ENCODE results near the gene RASSF5.
"Not testable (repeated sequence)": the region's sequence is repeated elsewhere in the genome, so short reads cannot be mapped to it uniquely, and the experiment has no call there.

RASSF5 gene

GRCh38 chr1:206477110-206477509 is 30.2 kb upstream of the RASSF5 start:
- no peak for DNase-seq

GRCh38 chr1:206477581-206478380 is 29.6 kb upstream of the RASSF5 start:
- no peak for DNase-seq

GRCh38 chr1:206478746-206479145 is 28.6 kb upstream of the RASSF5 start:
- no peak for DNase-seq

DNA sequence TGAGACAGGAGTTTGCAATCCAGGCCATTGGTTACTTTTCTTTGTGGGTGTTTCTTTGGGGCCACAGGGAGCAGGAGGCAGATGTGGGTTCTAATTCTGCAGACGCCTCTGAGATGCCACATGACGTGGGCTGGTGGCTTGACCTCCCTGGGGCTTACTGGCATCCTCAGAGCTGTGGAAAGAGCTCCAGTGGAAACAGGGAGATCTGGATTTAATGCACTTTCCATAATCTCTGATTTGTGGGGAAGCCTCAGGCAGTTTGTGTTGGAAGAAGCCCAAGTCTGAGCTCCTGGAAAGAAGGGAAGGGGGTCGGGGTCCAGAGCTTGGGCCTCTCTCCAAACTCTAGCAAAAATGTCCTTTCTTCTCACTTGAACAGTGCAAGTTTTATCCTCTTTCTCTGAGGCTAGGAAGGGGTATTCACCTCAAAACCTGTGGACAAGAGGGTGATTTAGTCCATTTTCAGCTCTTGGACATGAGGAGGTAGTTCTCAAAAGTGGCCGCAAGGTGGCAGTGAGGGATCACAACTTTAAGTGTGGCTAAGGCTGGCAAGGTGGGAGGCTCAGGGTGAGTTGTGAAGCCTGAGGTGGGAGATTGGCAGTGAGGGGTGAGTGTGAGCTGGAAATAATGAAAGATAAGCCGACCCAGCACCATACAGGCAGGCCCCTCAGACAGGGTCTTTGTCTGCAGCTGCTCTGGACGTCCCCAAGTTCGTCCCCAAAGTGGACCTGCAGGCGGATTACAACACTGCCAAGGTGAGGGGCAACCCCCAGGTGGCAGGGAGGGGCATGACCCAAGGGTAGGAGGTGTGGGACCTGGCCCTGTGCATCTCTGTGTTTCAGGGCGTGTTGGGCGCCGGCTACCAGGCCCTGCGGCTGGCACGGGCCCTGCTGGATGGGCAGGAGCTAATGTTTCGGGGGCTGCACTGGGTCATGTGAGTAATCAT is 27.9 kb upstream of the RASSF5 start:
- DNase-seq = no peak

DNA sequence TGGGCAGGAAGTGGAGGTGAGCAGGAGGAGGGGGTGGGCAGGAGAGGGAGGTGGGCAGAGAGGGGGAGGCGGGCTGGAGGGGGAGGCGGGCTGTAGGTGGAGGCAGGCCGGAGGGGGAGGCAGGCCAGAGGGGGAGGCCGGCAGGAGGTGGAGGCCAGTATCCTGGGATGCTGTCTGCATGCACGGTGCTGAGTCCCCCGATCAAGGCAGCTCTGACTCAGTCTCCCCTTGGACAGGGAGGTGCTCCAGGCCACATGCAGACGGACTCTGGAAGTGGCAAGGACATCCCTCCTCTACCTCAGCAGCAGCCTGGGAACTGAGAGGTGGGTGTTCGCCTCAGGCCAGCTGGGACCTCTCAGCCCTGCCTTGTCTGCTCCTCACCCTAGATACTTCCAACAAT is 27.1 kb upstream of the RASSF5 start:
- DNase-seq = no peak

GRCh38 chr1:206482611-206483010 is 24.7 kb upstream of the RASSF5 start:
- no peak for DNase-seq

DNA sequence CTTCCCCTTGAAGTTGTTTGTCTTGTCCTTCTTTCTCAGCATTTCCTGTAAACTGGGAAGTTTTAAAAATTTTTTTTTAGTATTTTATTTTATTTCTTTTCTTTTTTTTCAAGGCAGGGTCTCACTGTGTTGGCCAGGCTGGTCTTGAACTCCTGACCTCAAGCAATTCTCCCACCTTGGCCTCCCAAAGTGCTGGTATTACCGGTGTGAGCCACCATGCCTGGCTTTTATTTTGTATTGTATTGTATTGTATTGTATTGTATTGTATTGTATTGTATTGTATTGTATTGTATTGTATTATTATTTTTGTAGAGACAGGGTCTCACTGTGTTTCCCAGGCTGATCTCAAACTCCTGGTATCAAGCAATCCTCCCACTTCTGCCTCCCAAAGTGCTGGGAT is 23.5 kb upstream of the RASSF5 start:
- not testable (repeated sequence) for DNase-seq

DNA sequence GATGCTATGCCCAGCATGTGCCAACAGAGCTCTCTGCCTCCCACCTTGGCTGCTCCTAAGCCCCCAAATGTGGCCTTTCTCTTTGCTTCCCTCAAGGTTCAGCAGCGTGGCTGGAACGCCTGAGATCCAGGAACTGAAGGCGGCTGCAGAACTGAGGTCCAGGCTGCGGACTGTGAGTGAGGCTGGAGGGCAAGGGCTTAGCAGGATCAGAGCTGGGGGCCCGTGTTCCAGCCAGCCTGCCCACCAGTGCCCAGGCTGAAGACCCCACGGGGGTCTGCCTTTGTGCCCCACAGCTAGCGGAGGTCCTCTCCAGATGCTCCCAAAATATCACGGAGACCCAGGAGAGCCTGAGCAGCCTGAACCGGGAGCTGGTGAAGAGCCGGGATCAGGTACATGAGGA is 22.4 kb upstream of the RASSF5 start:
- no peak for DNase-seq

- DNase-seq = no peak
Measured at GRCh38 chr1:206486995-206487788, 20.1 kb upstream of the RASSF5 start.

DNA sequence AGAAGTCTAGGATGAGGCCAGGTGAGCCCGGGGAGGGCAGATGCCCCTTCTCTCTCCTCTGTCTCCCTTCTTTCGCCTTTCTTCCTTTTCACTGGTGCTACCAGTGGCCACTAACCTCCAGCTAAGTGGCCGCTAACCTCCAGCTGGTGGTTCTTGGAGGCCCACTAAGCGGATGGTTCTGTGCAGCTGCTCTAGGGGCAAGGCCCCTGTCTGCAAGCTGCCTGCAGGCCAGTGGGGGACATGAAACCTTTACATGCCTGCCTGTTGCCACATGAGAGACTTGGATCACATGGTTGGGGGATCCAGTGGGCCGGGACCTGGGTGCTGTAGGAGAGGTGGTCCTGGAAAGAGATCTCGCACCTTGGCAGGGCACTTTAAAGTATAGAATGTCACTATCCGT is 19.4 kb upstream of the RASSF5 start:
- DNase-seq = no peak

DNA sequence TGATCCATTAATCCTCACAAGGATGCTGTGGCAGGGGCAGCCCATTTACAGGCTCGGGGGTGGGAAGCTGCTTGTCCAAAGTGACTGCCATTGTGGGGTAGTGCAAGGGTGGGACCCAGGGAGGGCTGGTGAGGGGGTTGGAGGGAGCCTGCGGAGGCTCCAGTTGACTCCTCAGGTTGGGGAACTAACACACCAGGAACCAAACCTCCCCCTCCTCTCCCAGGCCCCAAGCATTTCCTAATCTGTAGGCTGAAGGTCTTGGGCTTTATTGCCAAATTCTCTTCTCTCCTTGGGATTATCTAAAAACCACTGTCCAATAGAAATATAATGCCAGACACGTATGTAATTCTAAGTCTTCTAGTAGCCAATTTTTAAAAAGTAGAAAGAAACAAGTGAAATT is 18.9 kb upstream of the RASSF5 start:
- DNase-seq = no peak

DNA sequence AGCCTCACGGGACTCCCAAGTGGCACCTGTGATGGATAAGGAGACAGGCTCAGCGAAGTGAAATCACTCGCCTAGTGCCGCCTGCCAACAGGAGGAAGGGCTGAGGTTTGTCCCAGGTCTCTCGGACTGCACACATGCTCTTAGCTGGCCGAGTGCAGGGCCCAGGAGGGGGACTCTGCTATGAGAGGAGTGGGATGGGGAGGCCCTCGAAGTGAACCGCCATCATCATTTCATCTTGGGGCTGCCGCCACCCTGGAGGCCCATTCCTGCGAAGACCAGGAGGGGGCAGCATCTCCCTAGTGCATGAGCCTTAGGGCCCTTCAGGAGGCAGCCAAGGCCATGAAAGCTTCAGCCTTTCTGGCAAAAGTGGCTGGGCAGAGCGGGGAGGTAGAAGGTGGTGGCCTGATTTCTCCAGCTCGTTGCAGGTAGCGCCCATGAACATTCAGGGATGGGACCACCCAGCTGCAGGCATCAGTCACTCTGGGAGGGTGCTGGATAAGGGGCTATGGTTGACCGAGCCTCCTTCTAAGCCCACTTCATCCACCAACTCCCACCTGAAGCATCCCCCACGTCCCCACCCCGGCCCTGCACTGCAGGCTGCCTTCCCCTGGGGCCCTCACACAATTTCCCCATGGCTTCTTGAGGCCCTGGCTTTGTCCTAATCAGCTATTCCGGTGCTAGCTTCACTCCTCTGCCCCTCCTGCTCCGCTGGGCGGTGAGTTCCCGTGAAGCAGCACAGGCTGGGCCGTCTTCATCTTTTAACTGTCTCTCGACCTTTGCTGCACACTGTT is 17.2 kb upstream of the RASSF5 start:
- DNase-seq = no peak

- DNase-seq = no peak
Measured at GRCh38 chr1:206490771-206491405, 16.4 kb upstream of the RASSF5 start.

DNA sequence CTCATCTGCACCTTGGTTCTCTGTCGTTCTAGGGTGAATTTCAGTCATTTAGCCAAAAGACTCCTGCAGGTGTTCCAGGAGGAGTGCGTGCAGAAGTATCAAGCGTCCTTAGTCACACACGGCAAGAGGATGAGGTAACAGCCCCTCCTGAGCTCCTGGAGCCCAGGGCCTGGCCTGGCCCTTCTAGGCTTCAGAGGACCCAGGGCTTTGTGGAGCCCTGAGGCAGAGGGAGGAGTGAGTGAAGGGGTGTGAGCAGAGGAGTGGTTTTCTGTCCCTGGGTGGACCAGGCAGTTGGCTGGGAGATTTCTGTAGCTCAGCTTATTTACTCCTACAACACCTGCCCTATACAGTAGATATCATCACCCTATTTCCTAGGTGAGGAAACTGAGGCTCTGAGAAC is 15.7 kb upstream of the RASSF5 start:
- no peak for DNase-seq

GRCh38 chr1:206492589-206492988 is 14.7 kb upstream of the RASSF5 start:
- DNase-seq = no peak

DNA sequence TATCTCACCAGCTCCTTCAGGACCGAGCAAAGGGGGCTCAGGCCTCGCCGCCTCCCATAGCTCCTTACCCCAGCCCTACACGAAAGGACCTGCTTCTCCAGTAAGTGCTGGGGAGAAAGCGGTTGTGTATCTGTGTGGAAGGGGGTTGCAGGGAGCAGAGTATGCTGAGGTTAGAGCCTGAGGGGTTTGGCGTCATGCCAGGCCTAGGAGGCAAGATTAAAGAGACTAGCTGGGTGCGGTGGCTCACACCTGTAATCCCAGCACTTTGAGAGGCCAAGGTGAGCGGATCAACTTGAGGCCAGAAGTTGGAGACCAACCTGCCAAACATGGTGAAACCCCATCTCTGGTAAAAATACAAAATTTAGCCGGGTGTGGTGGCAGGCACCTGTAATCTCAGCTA is 14.1 kb upstream of the RASSF5 start:
- no peak for DNase-seq

DNA sequence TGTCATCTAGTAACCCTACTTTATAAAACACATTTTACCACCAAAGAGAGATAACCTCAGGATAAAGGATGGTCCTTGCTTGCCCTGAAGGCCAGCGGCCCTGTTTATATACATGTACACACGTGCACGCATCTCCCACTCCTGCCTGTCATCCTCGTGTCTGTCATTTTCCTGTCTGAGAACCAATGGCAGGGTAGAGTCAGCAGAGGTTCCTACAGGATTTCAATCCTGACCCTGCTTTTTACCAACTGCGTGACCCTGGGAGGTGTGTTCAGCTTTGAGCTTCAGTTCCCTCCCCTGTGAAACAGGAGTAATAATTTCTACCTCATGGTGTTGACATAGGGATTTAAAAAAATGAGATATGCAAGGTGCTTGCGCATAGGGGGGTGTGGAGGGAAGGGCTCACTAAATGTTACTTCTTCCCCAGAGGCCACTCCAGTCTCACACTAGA is 12.3 kb upstream of the RASSF5 start:
- no peak for DNase-seq

GRCh38 chr1:206495493-206496046 is 11.8 kb upstream of the RASSF5 start:
- DNase-seq = no peak

DNA sequence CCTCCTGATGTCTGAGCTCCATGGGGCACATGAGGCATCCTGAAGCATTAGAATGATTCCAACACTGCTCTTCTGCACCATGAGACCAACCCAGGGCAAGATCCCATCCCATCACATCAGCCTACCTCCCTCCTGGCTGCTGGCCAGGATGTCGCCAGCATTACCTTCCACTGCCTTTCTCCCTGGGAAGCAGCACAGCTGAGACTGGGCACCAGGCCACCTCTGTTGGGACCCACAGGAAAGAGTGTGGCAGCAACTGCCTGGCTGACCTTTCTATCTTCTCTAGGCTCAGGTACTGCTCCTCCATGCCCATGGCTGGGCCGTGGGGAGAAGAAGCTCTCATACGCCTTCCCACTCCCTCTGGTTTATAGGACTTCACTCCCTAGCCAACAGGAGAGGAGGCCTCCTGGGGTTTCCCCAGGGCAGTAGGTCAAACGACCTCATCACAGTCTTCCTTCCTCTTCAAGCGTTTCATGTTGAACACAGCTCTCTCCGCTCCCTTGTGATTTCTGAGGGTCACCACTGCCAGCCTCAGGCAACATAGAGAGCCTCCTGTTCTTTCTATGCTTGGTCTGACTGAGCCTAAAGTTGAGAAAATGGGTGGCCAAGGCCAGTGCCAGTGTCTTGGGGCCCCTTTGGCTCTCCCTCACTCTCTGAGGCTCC is 11.1 kb upstream of the RASSF5 start:
- no peak for DNase-seq

- no peak for DNase-seq
Measured at GRCh38 chr1:206497363-206497762, 10.0 kb upstream of the RASSF5 start.

GRCh38 chr1:206497774-206498173 is 9.6 kb upstream of the RASSF5 start:
- no peak for DNase-seq

Measured in KG1 (cell line).